ENCODE results near the gene RABGAP1L.
"Not testable (repeated sequence)": the region's sequence is repeated elsewhere in the genome, so short reads cannot be mapped to it uniquely, and the experiment has no call there.

Gene RABGAP1L

GRCh38 chr1:174466607-174467006, 307.3 kb downstream of the RABGAP1L start:
- no peak for DNase-seq

- DNase-seq: no peak
These were observed 309.7 kb downstream of the RABGAP1L start for GRCh38 chr1:174469052-174469451.

GRCh38 chr1:174469687-174470086, 310.4 kb downstream of the RABGAP1L start:
- no peak for DNase-seq

DNA sequence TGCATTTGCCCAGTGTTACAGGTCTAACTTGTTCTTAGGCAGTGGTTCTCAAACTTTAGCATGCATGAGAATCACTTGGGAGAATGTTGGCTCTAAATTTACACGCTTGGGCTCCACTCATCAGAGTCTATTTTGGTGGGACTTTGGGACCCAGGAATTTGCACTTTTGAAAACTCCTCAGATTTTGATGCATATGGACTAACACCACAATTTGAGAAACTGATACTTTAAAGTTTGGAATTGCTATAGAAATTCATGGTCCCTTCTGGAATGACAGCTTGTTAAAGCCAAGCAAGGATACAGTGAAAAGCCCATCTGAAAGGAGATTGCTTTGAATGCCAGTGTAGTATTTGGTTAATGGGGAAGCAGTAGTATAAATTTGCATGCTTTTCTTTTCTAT, 320.0 kb downstream of the RABGAP1L start:
- DNase-seq: no peak

GRCh38 chr1:174480324-174480723, 321.0 kb downstream of the RABGAP1L start:
- DNase-seq: no peak

DNA sequence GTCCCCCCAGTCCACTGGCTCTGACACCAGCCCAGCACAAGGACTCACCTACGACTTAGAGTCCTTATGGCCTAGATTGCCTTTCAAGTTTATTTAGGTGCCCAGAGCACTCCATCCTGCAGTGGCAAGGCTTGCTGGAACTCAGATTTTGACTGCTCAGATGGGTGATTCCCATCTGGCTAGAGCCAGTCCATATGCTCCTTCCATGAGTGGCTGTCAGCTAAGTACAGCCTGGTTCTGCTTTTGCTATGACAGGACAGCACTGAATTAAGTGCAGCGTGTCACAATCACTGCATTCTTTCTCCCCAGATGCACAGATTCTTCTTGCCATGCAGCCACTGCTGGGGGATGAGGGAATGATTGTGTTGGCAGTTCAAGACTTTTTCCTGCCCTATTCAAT, 332.3 kb downstream of the RABGAP1L start:
- DNase-seq: no peak

DNA sequence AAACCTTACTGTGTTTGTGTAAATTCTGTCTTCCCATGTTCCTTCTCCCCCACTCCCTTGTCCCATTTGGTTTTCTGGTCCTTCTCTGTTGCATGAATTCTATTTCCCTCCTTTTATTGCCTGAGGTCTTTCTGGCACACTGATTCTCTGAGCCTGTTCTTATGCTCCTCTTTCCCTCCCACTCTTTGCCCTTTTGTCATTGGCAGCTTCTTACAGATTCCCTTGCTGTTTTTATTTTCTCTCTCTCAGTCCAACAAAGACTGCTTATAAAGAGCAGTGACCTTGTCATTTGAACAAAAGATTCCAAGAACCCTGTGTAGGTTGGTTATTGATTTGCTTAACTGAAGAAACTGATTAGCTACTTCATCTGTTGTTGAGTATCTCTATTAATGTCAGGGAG, 338.2 kb downstream of the RABGAP1L start:
- no peak for DNase-seq

GRCh38 chr1:174516755-174517154, 357.4 kb downstream of the RABGAP1L start:
- not testable (repeated sequence) for DNase-seq

GRCh38 chr1:174519844-174520243, 360.5 kb downstream of the RABGAP1L start:
- DNase-seq: no peak

DNA sequence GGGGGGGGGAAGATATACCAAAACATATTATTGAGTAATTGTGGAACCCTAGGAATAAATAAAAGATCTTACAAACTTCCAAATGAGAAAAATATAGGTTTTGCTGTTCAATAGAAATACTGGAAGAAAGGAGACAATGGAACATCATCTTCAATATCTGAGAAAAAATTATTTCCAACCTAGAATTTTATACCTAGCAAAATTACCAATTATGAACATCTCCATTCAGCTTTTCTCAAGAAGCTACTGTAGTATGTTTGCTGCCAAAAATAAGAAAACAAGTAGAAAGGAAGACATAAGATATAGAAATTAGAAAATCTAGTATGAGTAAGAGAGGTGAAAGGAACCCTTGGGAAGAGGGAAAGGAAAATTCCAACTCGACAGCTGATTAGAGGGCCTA, 372.4 kb downstream of the RABGAP1L start:
- DNase-seq: no peak

- no peak for DNase-seq
These were observed 375.5 kb downstream of the RABGAP1L start for GRCh38 chr1:174534789-174535188.

DNA sequence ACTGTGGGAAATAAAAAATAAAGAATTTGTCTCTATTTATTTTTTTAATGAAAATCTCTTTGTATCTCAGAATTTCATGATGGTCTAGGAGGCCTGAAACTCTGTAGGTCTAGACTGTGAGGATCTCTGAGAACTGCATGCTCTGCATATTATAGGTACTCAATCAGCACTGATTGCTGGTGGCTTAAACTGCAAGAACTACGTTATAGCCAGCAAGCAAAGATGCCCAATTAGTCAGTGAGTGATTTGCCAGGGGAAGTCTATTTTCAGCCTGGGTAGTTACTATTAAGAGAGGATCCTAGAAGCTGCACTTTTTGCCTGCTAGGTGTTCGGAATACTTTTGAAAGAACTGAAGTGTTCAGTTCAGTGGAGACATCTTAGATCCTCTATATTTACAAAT, 375.9 kb downstream of the RABGAP1L start:
- DNase-seq: no peak

DNA sequence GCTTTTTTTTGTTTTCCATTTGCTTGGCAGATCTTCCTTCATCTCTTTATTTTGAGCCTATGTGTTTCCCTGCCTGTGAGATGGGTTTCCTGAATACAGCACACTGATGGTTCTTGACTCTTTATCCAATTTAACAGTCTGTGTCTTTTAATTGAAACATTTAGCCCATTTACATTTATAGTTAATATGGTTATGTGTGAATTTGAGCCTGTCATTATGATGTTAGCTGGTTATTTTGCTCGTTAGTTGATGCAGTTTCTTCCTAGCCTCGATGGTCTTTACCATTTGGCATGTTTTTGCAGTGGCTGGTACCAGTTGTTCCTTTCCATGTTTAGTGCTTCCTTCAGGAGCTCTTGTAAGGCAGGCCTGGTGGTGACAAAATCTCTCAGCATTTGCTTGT, 384.1 kb downstream of the RABGAP1L start:
- DNase-seq: not testable (repeated sequence)

- DNase-seq: no peak
These were observed 391.0 kb downstream of the RABGAP1L start for GRCh38 chr1:174550296-174550695.

GRCh38 chr1:174556392-174556791, 397.1 kb downstream of the RABGAP1L start:
- DNase-seq: no peak

GRCh38 chr1:174568551-174568950, 409.2 kb downstream of the RABGAP1L start:
- DNase-seq: no peak

DNA sequence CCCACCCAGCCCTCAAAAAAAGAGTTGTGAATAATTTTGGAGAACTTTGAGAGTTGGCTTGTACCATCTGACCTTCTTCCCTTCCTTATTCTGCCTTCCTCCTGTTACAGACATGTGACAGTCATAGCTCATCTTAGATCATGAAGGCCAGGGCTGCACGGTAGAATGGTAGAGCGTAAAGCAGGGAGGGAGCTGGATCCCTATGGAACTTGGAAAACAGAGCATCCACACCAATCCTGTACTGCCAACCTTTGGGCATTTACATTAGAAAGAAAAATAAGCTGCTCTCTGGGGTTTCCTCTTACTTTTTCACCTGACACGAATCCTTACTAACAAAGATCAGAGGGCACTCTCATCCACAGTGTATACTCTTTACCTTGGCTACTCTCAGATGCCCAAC, 409.9 kb downstream of the RABGAP1L start:
- DNase-seq: no peak

GRCh38 chr1:174572771-174573170, 413.5 kb downstream of the RABGAP1L start:
- no peak for DNase-seq

GRCh38 chr1:174576120-174576519, 416.8 kb downstream of the RABGAP1L start:
- DNase-seq: not testable (repeated sequence)

GRCh38 chr1:174577681-174578080, 418.4 kb downstream of the RABGAP1L start:
- DNase-seq: no peak

DNA sequence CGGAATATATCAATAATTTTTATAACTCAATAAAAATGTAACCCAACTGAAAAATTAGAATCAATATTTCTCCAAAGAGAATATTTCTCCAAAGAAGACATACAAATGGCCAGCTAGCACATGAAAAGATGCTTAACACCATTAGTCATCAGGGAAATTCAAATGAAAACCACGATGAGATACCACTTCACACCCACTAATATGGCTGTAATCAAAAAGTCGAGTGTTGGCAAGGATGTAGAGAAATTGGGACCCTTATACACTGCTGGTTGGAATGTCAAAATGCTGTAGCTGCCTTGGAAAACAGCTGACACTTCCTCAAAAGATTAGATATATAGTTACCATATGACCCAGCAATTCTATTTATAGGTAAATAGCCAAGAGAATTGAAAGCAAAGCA, 421.5 kb downstream of the RABGAP1L start:
- DNase-seq: no peak

DNA sequence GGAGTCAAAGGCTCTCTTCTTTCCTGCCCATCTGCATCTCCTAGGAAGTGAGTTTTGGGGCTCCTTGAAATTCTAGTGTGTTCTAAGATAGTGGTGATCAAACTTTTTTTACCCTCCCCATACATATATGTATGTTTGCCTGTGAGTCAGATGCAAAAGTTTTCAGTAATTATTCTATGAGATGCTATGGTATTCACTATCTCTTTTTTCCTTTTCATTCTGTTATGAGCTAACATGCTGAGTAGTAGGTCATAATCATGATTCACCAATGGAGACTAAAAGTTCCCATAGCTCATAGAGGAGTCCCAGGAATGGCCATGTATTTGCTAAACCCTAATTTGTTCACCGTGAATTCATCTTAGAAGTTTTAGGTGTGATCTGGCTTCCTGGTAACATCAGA, 424.0 kb downstream of the RABGAP1L start:
- DNase-seq: no peak

DNA sequence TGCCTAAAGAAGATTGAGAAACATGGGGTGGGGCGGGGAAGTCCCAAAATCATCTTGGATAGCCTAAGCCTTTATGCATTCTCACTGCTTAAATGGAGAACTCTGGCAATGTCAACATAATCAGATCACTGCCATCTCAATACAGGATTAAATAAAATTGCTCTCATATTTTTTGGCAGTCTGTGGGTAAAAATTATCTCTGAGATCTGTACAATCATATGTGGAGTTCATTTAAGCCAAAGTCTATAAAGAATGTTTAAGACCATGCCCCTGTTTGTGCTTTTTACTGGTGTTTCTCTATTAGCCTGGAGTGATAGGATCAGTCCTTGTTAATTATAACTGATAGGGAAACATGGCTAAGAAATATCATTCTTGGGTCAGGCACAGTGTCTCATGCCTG, 424.8 kb downstream of the RABGAP1L start:
- no peak for DNase-seq

DNA sequence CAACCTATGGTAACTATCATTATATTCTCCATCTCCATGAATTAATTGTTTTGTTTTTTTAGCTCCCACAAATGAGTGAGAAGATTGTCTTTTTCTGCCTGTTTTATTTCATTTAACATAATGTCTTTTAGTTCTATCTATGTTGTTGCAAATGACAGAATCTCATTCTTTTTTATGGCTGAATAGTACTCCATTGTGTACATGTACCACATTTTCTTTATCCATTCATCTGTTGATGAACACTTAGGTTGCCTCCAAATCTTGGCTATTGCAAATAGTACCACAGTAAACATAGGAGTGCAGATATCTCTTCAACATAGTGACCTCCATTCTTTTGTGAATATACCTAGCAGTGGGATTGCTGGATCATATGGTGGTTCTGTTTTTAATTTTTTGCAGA, 429.3 kb downstream of the RABGAP1L start:
- DNase-seq: not testable (repeated sequence)

- DNase-seq: no peak
These were observed 445.9 kb downstream of the RABGAP1L start for GRCh38 chr1:174605198-174605597.

DNA sequence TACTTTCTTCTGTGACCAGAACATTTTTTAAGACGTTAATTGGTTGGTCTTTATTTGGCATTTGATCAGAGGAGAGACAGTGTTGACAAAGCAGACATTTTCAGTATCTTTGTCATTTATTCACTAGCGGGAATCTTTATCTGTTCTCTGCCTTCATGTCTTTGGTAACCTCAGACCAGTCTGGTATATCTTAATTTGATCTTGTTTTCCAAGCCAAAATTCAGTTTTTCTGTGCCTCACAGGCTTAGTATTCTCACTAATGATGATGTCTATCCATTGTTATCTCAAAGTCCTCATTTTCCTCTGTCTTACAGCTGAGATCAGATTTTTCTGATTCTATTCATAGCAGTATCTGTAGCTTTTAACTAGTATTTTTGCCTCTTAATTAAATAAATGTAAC, 447.2 kb downstream of the RABGAP1L start:
- DNase-seq: no peak
